ENCODE data around the gene SYT7.

GRCh38 chr11:61476371-61476770, 104.5 kb downstream of the SYT7 start:
- no peak for TF ChIP-seq POLR2A (IDR thresholded peaks at IDR 0.05; ENCODE audit: low read depth, low read length)
- TF ChIP-seq SPI1 (IDR thresholded peaks at IDR 0.05; ENCODE audit: low read depth, low read length) = no peak
- TF ChIP-seq TAF1 (IDR thresholded peaks at IDR 0.05; ENCODE audit: low read depth, low read length) = no peak
- TF ChIP-seq POLR2AphosphoS5 (IDR thresholded peaks at IDR 0.05; ENCODE audit: low read depth, low read length) = no peak
- TF ChIP-seq PAX5 (IDR thresholded peaks at IDR 0.05; ENCODE audit: insufficient read depth, low read length, severe bottlenecking) = no peak

All from GM12891 (cell line).